MCF 10A (cell line): ENCODE results near the gene ADAMTS13. TPM values are rescaled to one million over a fixed set of nuclear protein-coding genes. Genes with fewer than 3 reads are reported as not detected.

Source experiments
- BruUV-seq: library from RNA; stranded (reverse); fragments of 400-500 nt; replicated peaks from 2 replicates; lab custom pipeline; 2021; lab: Mats Ljungman, UMichigan
- CTCF ChIA-PET: fragments of 300-600 bp; sonication (Branson Sonifier 250); formaldehyde crosslinking; extraction: SDS; loops from one replicate; lab custom pipeline; 2021; ENCODE audit warnings: antibody characterized with exemption, inconsistent platforms; lab: Yijun Ruan, JAX
- POLR2A ChIA-PET: fragments of 300-600, 350-650 bp; sonication (Branson Sonifier 250); formaldehyde crosslinking; extraction: SDS; loops from one replicate; lab custom pipeline; 2020; ENCODE audit warnings: antibody characterized with exemption, inconsistent platforms; lab: Yijun Ruan, JAX
- DNase-seq: peaks from one replicate; pipeline ENCODE4 v3.0.0-alpha.2; 2018; ENCODE audit not compliant: unreplicated experiment
- H3K27ac Mint-ChIP-seq: one replicate; pipeline ENCODE4 v1.8.0; 2022; ENCODE audit warnings: mild to moderate bottlenecking, low read depth, mixed read lengths; ENCODE audit not compliant: unreplicated experiment
- H3K27me3 Mint-ChIP-seq: one replicate; pipeline ENCODE4 v1.8.0; 2022; ENCODE audit warnings: mixed read lengths; ENCODE audit not compliant: insufficient read depth, unreplicated experiment
- H3K36me3 Mint-ChIP-seq: one replicate; pipeline ENCODE4 v1.8.0; 2022; ENCODE audit warnings: mild to moderate bottlenecking, moderate library complexity, mixed read lengths; ENCODE audit not compliant: insufficient read depth, unreplicated experiment
- H3K4me1 Mint-ChIP-seq: one replicate; pipeline ENCODE4 v1.8.0; 2022; ENCODE audit warnings: mixed read lengths; ENCODE audit not compliant: insufficient read depth, unreplicated experiment
- H3K4me3 Mint-ChIP-seq: one replicate; pipeline ENCODE4 v1.8.0; 2022; ENCODE audit warnings: mild to moderate bottlenecking, moderate library complexity, mixed read lengths; ENCODE audit not compliant: unreplicated experiment
- H3K9me3 Mint-ChIP-seq: one replicate; pipeline ENCODE4 v1.8.0; 2022; ENCODE audit warnings: mixed read lengths; ENCODE audit not compliant: unreplicated experiment
- CTCF ChIP-seq: fragments of 200-600 bp; IDR thresholded peaks from one replicate; pipeline ENCODE4 v1.8.0; 2022; ENCODE audit warnings: antibody characterized with exemption, mild to moderate bottlenecking; ENCODE audit not compliant: unreplicated experiment
- intact Hi-C: fragments of 100-400 bp; cut with micrococcal nuclease; formaldehyde crosslinking; loops from 2 replicates; pipeline ENCODE4 v1.14.1; 2022
- total RNA-seq: library from RNA; stranded (reverse); gene quantifications from 2 replicates; pipeline ENCODE4 v1.2.3, GENCODE V29; 2022

Gene ADAMTS13
- total RNA-seq, 1 experiment from 2014 or later = 4.1 TPM

DNA sequence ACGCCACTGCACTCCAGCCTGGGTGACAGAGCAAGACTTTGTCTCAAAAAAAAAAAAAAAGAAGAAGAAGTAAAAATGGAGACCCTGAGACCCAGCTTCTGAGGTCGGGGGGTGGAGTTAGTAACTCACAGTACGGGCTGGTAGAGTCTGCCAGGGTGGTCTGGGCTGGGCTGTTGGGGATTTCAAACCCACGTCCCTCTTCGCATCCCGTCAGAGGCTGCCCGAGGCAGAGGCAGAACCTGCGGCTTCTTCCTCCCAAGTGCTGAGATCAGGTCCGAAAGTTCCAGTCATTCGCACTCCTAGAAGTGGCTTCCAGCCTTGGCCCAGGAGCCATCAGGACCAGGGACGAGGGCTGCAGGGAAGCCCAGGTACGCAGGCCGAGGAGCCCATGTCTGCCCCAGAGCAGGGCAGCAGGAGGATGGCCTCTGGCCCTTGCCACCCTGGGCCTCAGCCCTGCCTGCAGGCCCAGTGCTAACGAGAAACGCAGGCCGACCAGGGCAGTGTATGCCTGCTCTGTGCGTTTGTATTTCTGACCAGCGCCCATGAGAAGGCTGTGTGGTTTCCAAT lies 66.6 kb downstream of the ADAMTS13 start:
- H3K4me1 Mint-ChIP-seq = no peaks in the 10 kb centered on the region
- no peak overlapping the region for H3K4me3 Mint-ChIP-seq
- intact Hi-C loops = no loop called here
- H3K36me3 Mint-ChIP-seq = no peaks in the 10 kb centered on the region
- BruUV-seq = no TSS peak
- no peak for TF ChIP-seq CTCF
- CTCF ChIA-PET = interaction anchor here (0.6 to 1.0 kb wide), 5 partner anchors 10 to 515 kb away, joined by 3 to 5 read pairs (median 3); no protein-coding TSS in a partner anchor
- POLR2A ChIA-PET = no interaction called here
- H3K9me3 Mint-ChIP-seq = no peaks in the 10 kb centered on the region
- DNase-seq = no peak
- H3K27me3 Mint-ChIP-seq = peaks cover 17% of the 10 kb centered on the region
- no peak overlapping the region for H3K27ac Mint-ChIP-seq

GRCh38 chr9:133489253-133490190 lies 67.4 kb downstream of the ADAMTS13 start:
- ChIA-PET POLR2A (interaction anchor here (0.6 kb wide), 1 partner anchor 42 kb away, joined by 3 read pairs; no protein-coding TSS in a partner anchor), CTCF (interaction anchor here (0.7 to 1.0 kb wide), 4 partner anchors 10 to 376 kb away, joined by 3 to 5 read pairs (median 3); no protein-coding TSS in a partner anchor)
- no peak overlapping the region for H3K27ac Mint-ChIP-seq
- no peak for TF ChIP-seq CTCF
- intact Hi-C loops = no loop called here
- H3K9me3 Mint-ChIP-seq = no peaks in the 10 kb centered on the region
- no TSS peak for BruUV-seq
- no peaks in the 10 kb centered on the region for H3K36me3 Mint-ChIP-seq
- no peaks in the 10 kb centered on the region for H3K4me1 Mint-ChIP-seq
- no peak for DNase-seq
- no peak overlapping the region for H3K4me3 Mint-ChIP-seq
- H3K27me3 Mint-ChIP-seq = peaks cover 21% of the 10 kb centered on the region

GRCh38 chr9:133490201-133490681 lies 68.1 kb downstream of the ADAMTS13 start:
- Mint-ChIP-seq H3K4me1 (no peaks in the 10 kb centered on the region), H3K27ac (no peak overlapping the region), H3K36me3 (no peaks in the 10 kb centered on the region), H3K4me3 (no peak overlapping the region), H3K9me3 (no peaks in the 10 kb centered on the region), H3K27me3 (peaks cover 21% of the 10 kb centered on the region)
- ChIA-PET POLR2A (no interaction called here), CTCF (interaction anchor here (0.6 kb wide), 1 partner anchor 9 kb away, joined by 3 read pairs; no protein-coding TSS in a partner anchor)
- no TSS peak for BruUV-seq
- no peak for TF ChIP-seq CTCF
- intact Hi-C loops = no loop called here
- no peak for DNase-seq
